GM03348 (cell line): ENCODE measurements around the gene CYFIP2.
"Not testable (repeated sequence)": the region's sequence is repeated elsewhere in the genome, so short reads cannot be mapped to it uniquely, and the experiment has no call there.

Experiments used
- DNase-seq: peaks from one replicate; pipeline ENCODE4 v3.0.0; 2012; ENCODE audit warnings: low spot score

Gene CYFIP2

DNA sequence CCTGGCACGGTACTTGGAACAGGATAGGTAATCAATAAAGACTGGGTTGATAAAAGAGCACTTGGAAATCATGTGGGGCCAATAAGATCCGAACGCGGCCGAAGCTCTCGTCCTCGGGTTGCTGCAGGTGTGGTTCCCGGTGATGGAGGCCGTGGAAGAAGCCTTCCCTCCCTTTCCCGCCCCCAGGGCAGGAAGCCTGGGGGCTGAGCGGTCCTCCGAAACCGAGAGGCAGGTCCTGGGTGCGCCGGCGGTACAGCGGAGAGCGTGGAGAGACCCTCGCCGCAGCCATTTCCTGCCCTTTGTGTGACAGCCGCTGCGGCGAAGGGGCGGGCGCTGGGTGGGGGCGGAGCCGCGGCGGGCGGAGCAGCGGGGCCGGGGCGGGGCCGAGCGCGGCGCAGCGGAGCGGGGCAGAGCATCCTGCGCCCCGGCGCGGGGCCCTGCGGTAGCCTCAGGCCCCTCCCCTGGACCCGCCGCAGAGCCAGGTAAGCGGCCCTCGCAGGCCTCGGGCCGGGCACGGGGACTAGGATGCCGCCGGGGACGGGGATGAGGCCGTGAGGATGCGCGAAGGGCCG lies at the start of gene CYFIP2:
Gene CYFIP2, plus strand, starts transcription at position 410 of the 572 bp plus-strand sequence. CDS start 19,239 bp downstream, outside the sequence.
- DNase-seq = peak; percentile 92

DNA sequence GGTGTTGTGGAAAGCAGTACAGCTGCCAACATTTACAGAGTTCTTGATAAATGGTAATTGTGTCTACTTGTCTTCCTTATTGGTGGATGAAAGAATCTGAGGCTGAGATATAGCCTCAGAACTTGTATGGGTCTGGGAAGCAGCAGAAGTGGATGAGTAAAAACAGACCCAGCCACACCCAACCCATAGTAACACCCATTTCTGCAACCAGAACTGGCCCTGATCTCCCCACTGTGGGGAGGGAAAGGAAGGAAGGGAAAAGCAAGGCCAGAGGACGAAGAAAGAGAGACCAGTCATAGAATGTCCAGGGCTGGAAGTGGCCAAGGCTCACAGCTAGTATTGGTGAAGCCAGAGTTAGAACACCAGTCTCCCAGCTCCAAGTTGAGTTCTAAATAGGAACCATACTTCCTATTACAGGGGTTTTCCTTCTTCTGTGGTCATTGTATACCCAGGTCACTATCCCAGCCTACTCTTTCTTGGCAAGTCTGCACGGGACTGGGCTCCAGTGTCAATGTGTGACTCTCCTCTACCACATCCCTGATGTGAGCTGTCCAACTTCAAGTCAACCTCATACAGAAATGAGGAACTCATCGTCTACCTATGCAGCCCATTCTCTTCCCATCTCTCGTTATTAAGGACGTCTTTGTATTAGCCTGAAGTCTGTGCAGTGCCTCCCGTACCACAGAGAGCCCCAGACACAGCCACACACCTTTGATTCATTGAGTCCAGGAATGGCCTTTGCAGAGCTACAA lies 49.4 kb upstream of the CYFIP2 start:
- DNase-seq = no peak

DNA sequence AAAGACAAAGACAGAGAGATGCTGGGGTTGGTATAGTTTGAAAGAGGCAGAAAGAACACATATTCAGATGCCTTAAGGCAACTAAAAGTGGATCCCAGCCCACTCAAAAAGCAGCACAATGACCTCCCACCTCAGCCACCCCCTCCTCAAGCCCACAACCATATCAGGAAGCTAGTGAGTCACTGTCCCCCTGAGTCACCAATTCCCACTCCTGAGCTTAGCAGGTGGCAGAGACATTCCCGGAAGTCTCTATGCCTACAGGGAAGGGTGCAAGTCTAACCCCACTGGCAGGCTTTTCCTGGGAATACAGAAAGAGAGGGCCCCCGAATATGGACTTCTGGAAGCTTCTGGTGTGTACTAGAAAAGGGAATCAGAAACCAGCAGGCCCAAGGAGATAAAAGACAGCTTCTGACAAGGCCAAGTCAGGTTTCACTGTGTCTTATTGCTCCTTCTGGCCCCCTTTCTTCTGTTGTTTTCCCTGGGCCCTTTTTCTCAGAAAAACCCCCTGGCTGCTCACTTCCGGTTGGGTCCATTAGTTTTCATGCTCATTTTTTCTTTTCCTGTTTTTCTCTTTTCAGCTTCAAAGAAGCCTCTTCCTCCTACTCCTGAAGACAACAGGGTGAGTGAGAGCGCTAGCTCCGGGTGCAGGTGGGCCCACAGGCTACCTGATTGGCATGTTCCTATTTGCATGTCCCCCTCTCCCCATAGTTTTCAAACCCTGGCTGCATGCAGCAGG lies 48.5 kb upstream of the CYFIP2 start:
- no peak for DNase-seq

DNA sequence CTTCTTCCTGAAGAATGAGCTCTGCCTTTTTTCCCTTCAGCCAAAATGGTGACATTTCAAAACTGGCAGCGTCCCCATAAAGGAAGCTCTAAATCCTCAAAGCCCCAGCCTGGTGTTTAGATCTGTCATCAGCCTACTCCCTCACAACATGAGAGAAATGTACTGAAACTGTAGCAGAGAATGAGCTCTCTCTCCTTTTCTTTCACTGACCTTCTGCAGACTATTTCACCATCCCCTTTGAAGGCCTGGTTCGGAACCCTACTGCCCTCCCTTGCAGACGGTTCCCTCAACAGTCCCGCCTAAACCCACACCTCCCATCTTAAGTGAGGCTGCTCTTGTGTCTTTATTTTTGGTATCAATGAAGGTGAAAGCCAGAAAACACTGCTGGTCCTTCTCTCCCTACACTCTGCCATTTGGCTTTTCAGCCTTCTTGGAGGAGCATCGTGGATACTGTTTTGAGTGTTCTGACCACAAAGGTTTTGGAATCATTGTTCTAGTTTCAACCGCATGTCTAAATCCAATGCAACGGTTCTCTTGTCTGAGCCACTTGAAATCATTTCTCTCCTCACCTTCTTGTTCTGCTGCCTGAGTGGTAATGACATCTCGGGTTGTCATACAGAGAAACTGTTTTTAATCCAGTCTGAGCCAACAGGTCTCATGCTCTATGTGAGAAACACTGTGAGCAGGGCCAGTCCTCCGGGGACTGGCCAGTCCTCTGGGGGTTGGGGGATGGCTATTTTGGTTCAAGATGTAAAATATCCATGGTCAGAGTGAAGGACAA lies 46.2 kb upstream of the CYFIP2 start:
- peak; percentile 21 for DNase-seq

DNA sequence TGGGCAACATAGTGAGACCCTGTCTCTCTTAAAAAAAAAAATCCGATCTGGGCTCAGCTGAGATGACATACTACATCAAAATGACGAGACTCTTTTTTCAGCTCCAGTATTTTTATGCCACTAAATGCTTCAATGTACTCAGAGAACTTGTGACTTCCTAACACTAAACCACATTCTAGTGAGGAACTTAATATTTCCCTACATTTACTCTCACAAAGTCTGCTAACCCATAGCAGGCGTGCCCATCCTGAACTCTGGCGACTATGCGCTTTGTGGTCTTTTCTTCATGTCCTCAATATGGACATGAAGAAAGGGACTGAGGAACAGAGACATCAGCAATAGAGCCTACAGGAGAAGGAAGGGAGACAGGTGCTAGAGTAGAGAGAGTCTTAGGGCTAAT lies 44.0 kb upstream of the CYFIP2 start:
- DNase-seq = no peak

DNA sequence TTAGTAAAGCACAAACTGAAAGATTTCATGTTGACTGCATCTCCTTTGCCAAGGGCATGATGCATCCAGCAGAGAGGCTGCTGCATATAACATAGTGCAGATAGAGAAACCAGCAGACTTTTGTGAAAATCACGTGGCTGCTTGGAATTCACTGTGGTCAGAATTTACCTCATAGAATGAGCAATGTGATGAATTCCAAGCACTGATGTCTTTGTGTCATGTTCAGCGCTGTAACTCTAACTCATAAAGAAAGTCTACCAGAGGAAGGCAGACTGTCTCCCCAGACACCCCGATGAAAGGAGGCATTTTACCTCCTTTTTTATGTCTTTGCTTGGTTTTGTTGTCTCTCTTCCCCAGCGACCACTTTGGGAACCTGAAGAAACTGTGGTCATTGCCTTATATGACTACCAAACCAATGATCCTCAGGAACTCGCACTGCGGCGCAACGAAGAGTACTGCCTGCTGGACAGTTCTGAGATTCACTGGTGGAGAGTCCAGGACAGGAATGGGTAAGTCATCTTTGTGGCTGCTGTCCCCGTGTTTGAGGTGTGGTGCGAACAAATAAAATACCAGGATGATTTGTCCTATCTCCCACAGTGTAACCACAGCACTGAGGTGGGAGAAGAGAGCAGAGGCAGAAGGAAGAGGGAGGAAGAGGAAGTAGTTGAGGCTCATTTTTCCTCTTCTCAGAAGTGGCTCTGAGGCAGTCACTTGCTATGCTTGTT lies 43.3 kb upstream of the CYFIP2 start:
- DNase-seq = peak; percentile 43

DNA sequence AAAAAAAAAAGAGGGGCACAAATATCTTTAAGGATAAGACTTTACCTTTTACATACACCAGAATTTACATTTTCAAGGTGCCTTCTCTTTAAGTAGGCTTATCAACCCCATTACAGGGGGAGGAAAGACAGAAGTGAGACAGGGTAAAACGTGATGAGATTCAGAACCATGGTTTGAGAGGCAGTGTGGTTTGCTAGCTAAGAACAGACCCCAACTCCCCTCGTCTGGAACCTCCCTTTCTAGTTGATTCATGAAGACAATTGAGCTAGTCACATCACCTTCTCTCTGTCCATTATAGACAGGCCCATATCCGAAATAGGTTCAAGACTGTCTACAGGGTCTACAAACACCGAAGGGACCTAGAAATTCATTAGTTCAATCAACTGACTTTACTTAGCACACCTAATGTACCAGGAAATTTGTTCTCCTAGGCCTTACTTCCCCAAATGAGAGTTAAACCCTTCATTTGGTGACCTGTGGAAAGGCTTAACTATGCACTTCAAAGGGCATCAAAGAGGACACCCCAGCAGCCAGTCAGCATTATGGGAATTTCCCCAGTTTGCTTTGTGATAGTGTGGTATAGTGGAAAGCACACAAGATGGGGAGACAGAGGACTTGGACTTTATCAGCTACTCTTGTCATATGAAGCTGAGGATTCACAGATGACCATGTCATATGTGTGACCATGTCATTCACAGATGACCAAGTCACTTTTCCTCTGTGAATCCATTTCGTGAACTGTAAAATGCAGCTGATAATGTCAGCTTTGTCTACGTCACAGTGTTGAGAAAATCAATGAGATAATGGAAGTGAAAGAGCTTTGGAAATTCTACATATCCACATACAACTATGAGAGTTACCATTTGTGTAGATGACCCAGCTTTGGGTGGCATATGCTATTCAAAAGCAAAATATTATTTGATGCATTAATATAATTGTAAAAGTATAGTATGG lies 40.2 kb upstream of the CYFIP2 start:
- DNase-seq = no peak

DNA sequence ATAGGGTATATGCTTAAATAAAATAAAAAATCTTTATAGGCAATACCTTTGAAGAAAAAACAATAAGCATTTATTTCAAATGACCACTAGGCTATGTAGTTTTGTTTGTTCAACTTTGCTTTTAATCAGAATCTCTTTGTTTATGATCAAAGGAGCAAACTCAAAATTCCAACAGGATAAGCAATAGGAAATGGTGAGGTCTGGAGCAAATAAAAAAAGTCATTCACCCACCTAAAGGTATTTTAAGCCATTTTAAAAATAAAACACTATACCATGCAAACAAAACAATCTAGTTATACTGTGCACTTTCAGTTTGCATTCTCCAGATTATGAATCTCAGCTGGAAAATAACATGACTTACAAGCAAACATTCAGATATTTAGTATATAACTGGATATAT lies 35.3 kb upstream of the CYFIP2 start:
- no peak for DNase-seq

DNA sequence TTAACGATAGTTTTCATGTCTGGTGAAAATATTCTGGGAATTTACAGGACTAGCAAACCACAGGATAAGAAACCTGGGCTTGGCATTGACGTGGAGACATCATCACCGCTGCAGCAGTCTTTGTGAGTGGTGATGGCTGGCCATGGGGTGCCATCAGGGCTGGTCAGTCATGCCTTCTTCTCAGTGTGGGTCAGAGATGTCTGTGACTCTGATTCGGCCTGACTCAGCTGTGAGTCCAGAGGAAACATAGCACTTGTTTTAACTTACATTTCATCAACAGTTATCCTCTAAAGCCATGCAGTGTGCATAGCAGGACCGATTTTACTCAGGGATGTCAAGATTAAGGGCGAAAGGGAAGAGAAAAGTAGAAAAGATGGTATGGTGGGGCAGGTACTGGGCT lies 33.2 kb upstream of the CYFIP2 start:
- DNase-seq = no peak

DNA sequence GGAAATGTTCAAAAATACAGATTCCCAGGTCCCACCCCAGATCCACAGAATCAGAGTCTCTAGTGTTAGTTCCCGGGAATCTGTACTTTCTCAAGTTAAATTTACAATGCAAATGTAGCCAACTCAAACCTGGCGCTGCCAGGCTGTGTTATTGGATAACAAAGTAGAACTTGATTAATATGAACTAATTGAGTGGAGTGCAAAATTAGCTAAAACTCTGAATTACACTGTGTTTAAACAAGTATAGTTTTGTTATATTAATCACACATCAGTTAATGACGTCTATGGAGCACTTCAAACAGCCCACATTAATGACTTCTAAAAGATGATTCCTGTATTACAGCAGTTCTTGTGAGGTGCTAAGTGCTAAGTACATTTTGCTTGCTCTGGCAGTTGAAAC lies 32.4 kb upstream of the CYFIP2 start:
- DNase-seq = no peak

DNA sequence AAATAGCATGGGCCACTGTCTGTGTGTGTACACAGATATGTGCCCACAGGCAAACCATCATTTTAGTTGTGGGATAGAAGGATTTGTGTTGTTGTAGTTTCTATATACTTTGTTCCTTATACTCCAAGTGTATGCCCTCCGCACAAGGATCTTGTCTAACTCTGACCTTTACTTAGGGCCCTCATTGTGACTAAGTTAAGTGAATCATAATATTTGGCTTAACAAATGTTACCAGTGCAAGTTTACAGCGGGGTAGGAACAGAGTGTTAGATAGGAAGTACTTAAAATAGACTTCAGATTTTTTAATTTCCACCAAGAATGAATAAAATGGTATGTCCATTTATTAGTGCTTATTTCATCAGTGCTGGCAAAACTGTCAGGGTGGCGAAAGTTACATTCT lies 29.5 kb upstream of the CYFIP2 start:
- peak; percentile 7 for DNase-seq

DNA sequence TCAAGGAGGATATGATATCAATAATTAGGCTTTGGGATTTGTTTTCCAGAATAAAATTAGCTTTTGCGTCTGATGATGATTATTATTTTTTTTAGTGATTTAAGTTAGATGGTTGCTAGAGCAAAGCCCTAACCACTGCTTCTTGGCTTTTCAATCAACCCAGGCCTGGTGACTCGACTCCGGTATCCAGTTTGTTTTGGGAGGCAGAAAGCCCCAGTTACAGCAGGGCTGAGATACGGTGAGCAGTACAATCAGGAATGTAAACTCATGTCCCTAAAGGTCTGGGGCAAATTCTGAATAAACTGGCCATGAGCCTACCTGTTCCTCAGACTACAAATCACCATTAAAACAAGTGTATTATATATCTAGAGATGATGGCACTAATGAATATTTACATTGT lies 24.4 kb upstream of the CYFIP2 start:
- peak; percentile 20 for DNase-seq

DNA sequence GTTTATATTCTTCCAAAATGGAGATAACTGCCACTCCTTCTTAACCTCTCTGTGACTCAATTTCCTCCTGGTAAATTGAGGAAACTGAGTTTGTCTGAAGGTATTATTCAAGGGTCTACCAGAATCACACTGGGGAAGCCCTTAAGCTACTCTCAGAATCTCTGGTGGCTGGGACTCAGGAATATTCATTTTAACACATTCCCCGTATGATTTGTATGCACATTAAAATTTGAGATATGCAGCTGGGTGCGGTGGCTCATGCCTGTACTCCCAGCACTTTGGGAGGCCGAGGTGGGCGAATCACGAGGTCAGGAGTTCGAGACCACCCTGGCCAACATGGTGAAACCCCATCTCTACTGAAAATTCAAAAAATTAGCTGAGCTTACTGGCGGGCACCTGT lies 21.2 kb upstream of the CYFIP2 start:
- not testable (repeated sequence) for DNase-seq

DNA sequence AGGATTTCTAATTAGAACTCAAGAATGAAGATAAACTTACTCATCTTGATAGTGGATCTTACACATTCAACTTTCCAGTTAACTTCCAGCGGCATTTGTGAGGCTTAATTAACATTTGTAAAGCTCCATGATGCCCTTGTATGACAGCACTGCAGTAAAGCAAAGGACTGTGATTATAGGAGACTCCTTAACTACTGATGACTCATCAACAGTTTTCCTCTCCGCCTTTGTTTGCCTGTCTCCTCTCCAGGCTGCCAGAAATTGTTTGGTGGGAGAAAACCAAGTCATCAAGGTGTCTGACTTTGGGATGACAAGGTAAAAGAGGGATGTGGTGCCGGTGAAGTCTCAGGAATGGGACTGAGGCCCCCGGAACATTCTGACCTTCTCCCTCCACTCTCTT lies 20.4 kb upstream of the CYFIP2 start:
- peak; percentile 25 for DNase-seq

DNA sequence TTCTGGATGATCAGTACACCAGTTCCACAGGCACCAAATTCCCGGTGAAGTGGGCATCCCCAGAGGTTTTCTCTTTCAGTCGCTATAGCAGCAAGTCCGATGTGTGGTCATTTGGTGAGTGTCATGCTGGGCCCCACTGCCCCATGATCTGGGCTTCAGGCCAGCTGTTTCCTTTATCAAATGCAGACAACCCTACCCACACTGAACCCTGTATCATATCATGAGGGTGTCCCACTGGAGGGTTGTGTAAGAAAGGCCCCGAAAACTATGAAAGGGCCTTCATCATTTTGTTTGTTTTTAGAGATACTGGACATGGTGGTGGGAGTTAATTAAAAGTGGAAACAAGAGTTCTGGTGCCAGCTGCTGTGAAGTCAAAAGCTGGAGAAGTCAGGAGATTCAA lies 20.0 kb upstream of the CYFIP2 start:
- DNase-seq = no peak

DNA sequence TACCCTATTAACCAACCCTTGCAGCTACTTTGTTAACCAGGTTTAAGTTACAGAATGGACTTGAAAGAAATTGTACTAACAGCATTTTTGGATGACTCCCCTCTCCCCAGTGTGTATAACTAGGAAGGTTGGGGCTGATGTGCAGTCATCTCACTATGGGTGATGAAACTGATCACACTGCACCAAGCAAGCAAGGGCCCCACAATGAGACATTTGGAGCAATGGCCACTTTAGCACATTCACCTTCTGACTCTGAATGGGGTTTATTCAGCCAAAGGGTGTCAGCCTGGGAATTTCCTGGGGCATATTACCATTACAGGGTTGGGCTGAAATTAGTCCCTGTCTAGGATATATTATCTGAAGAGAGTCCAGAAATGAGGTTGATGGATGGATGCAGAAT lies 18.7 kb upstream of the CYFIP2 start:
- DNase-seq = no peak

DNA sequence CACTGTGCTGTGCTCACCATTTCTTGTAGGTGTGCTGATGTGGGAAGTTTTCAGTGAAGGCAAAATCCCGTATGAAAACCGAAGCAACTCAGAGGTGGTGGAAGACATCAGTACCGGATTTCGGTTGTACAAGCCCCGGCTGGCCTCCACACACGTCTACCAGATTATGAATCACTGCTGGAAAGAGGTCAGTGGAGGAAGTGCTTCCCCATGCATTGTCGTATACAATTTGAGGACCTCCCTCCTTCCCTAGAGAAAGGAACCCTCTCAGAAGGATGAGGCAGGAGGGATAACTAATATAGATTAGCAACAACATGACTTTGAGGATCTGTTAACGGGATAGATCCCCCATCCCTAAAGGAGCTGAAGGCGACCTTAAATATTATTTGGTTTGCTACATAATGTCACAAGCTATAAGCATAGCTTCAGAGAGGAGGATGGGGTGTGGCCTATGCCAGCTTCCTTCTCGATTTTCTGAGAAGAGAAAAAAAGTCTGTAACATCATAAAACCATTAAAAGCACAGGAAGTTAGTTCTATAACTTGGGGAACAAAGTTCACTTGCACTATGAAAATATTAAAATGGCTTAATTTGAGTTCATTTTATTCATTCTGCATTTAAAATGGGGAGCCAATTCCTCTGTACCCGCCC lies 17.0 kb upstream of the CYFIP2 start:
- DNase-seq = no peak

DNA sequence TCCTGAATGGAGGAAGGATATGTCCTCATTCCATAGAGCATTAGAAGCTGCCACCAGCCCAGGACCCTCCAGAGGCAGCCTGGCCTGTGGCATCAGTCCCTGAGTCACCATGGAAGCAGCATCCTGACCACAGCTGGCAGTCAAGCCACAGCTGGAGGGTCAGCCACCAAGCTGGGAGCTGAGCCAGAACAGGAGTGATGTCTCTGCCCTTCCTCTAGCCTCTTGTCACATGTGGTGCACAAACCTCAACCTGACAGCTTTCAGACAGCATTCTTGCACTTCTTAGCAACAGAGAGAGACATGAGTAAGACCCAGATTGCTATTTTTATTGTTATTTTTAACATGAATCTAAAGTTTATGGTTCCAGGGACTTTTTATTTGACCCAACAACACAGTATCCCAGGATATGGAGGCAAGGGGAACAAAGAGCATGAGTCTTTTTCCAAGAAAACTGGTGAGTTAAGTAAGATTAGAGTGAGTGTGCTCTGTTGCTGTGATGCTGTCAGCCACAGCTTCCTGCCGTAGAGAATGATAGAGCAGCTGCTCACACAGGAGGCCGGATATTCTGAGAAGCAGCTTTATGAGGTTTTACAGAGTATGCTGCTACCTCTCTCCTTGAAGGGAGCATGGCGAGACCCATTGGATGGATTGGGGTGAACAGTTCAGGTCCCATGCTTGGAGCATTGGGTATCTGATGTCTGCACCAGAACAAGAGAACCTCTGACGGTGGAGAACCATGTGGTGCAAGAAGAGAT lies 13.0 kb upstream of the CYFIP2 start:
- no peak for DNase-seq

DNA sequence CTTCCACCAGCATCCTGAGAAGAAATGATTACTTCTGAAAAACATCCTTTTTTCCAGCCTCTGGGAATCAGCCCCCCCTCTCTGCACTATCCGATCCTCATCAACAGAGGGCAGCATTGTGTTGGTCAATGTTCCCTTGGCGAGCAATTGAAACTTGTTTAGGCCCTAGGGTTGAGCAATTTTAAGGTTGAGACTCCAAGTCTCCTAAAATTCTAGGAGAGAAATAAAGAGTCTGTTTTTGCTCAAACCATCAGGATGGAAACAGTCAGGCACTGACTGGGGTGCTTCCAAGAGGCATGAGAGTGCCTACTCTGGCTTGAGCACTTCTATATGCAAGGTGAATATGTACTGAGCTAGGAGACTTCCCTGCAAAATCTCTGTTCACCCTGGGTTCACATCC lies 12.4 kb upstream of the CYFIP2 start:
- DNase-seq = peak; percentile 90
